H4 (cell line): ENCODE data around the gene MUC4. TPM values are rescaled to one million over a fixed set of nuclear protein-coding genes. Genes with fewer than 3 reads are reported as not detected.
A peak's percentile ranks its signal among the peaks of the same experiment; 100 is the strongest.
"Not testable (repeated sequence)": the region's sequence is repeated elsewhere in the genome, so short reads cannot be mapped to it uniquely, and the experiment has no call there.

Source experiments
- DNase-seq: peaks from one replicate; pipeline ENCODE4 v3.0.0-alpha.2; 2015; ENCODE audit warnings: low spot score
- total RNA-seq: library from RNA; depleted of rRNA; stranded (reverse); fragments of >200 nt; shearing (Covaris generic); gene quantifications from 2 replicates; pipeline ENCODE4 v1.2.3, GENCODE V29; 2014

MUC4 gene
- total RNA-seq, 1 experiment from 2014 or later, result not detected

- no peak for DNase-seq
These were observed 50.6 kb downstream of the MUC4 start for GRCh38 chr3:195761123-195761566.

DNA sequence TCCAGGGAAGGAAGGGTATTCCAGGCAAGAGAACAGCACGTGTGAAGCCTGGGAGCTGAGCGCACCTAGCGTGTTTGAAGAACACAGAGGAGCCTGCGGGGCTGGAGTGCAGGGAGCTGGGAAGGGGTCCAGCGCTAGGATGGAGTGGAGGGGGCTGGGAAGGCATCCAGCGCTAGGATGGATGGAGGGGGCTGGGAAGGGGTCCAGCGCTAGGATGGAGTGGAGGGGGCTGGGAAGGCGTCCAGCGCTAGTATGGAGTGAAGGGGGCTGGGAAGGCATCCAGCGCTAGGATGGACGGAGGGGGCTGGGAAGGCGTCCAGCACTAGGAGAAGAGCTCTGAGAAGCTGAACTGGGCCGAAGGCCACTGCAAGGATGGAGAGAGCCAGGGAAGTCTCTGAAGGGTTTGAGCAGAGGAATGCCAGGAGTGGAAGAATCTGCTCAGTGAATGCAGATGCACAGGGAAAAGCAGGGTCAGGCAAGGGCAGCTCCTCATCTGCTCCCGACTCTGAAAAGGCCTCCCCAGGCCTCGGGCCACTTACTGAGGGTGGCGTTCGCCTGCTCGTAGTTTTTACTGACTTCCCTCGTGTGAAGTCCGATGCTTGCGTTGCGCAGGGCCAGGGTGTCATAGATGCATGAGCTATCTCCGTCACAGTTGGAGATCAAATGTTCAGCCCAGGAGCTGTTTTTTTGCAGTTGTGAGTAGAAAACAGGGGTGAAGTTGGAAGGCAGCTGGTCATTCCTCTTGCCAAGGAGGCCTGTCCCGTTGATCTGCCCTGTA, 51.2 kb downstream of the MUC4 start:
- peak; percentile 54 for DNase-seq

GRCh38 chr3:195758721-195759353, 52.9 kb downstream of the MUC4 start:
- no peak for DNase-seq

GRCh38 chr3:195757827-195758226, 53.9 kb downstream of the MUC4 start:
- DNase-seq, result no peak

GRCh38 chr3:195757438-195757770, 54.3 kb downstream of the MUC4 start:
- no peak for DNase-seq

DNA sequence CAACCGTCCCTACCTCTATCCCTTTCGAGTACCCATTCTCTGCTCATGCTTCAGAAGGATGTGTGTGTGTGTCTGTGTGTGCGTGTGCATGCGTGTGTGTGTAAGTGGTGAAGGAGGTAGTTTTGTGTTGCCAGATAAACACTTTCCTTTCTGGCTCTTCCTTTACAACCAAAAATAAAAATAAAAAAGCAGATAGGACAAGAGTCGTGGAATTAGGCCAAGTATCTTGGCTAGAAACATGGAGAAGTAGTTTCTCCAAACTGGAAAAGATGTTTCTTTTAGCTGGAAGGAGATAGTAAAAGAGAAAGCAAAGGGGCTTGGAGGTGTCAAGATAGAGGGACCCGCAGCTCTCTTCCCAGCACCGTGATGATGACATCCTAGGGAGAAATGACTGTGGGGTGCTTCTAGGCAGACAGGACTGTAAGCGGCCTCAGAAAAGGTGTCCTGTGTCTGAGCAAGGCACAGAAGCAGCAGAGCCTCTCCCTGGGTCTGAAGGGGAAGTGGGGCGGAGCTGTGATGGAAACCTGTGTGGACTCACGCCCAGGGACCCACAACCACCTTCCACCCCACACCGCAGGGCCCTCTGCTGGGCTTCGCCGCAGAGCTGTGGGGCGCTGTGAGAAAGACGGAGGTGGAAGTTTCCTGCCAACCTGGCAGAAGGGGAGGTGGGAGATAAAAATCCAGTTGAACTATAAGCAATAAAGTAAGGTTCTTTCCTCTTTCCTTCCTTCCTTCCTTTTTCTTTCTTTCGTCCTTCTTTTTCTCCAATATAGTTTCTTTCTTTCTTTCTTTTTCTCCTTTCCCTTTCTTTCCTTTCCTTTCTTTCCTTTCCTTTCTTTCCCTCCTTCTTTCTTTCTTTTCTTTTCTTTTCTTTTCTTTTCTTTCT, 55.7 kb downstream of the MUC4 start:
- DNase-seq, result no peak

DNA sequence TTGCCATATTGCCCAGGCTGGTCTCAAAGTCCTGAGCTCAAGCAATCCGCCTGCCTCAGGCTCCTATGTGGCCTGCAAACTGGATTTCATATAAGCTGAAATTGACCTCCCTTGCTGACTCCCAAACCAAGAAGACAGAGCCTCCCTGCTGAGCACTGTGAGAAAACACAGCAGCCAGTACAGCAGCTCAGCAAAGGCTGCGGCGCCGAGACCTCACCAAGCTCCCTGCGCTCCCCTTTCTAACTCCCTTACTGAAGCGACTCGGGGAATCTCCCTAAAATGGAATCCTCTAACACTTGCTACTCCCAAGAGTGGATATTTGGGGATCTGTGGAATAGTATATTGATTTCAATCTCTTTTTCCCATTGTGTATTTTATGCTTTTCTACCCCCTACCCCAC, 56.3 kb downstream of the MUC4 start:
- DNase-seq, result no peak

DNA sequence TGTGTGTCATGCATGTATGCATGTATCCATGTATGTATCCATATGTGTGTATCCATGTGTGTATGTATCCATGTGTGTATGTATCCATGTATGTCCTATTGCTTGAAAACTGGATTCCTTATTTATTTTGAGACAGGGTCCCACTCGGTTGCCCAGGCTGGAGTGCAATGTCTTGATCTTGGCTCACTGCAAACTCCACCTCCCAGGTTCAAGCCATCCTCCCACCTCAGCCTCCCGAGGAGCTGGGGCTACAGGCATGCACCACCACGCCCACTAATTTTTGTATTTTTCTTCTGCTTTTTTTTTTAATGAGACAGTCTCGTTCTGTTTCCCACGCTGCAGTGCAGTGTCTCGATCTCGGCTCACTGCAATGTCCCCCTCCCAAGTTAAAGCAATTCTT, 56.8 kb downstream of the MUC4 start:
- no peak for DNase-seq

DNA sequence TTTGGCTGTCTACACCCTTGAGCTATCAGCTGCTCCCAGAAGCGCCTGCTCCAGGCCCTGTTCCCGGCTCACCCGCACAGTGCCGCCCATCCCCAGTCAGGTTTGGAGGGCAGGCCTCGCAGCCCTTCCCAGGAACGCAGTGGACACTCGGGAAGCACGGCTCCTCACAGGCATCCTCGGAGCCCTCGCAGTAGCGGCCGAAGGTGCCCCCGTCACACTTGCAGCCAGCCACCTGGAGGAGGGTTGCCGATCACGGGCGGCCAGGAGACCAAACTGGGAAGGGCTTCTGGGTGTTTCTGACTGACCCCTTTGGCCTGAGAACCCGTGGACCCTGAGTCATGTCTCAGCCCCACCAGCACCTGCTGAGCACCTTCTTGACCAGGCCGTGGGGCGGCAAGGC, 57.6 kb downstream of the MUC4 start:
- no peak for DNase-seq

DNA sequence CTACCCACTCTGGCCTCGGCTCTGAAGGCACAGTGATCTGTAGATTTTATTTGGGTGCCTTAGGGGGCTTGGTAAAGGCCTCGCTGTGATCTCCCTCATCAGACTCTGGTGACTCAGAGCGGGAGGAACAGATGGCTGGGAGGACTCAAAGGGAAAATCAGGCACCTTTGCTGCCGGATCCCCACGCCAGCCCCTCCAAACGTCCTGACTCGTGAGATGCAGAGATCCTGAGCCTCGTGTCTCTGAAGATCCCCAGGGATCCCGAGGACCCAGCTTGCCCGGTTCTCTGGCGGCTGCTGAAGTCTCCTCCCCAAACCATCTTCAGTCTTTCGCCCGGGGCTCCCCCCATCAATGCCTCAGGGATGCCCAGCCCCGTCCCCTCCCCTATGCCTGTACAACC, 58.1 kb downstream of the MUC4 start:
- DNase-seq, result no peak

DNA sequence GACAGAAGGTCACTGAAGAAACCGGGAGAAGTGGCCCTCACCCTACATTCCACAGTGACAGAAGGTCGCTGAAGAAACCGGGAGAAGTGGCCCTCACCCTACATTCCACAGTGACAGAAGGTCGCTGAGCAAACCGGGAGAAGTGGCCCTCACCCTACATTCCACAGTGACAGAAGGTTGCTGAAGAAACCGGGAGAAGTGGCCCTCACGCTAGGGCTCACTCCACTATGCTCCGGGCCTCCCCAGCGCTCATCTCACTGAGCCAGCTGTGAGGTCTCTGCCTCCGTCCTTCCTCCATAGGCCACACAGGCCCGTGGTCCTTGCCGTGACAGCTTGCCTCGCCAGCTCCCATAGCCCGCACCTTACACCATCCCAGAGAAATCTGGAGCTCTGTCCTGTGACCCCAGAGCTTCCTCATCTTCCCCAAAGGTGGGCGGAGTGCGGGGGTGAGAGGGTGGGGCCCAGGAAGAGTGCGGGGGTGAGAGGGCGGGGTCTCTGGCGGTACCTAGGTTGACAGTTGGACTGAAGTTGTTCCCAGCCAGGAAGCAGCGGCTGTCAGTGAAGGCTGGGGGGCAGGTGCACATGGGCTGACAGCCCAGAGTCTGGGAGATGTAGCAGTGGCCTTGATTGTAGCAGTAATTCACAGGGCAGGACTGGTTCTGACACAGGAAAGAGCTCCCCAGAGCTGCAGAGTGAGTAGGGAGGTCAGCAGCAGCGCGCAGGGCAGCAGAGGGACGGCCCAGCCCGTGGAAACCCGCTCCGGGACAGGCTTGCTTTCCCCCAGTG, 59.0 kb downstream of the MUC4 start:
- DNase-seq, result no peak

DNA sequence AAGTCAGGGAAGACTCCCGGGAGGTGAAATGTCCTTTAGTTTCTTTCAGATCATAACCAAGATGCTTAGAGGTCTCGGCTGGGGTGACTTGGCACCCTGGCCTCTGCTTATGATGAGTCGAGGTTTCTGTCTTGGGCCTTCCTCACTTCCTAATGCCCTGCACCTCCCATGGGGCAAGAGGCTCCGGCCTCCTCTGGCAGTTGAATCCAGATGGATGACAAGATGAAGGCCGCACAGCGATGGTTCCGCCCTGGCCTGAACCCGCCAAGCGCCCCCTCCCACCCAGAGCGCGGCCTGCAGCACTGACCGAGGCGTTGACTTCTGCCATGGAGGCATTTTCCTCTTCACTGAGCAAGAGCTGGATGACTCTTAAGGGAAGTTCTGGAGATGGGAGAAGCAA, 59.7 kb downstream of the MUC4 start:
- DNase-seq, result no peak

GRCh38 chr3:195751560-195751959, 60.2 kb downstream of the MUC4 start:
- DNase-seq, result no peak

- no peak for DNase-seq
These were observed 60.8 kb downstream of the MUC4 start for GRCh38 chr3:195750797-195751520.

- DNase-seq, result not testable (repeated sequence)
These were observed 62.6 kb downstream of the MUC4 start for GRCh38 chr3:195749101-195749500.

GRCh38 chr3:195748661-195749060, 63.1 kb downstream of the MUC4 start:
- no peak for DNase-seq

DNA sequence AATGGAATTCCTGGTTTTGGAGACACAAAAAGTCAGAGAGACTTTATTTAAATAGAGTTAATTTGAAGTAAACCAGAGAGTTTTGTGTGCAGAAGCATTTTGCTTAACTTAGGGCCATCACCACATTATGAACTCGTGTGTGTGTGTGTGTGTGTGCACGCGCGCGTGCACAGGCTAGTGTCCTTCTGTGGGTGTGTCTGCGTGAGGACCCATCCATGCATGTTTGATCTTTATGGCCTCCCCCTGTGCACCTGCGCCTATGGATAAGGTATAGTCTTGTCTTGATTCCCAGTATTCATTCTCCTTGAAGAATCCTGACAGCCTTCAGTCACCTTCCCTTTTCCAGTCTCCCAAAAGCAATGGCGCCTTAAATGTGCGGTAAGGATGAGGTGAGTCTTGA, 65.0 kb downstream of the MUC4 start:
- DNase-seq, result no peak

- no peak for DNase-seq
These were observed 65.4 kb downstream of the MUC4 start for GRCh38 chr3:195746346-195746745.

- DNase-seq, result no peak
These were observed 67.3 kb downstream of the MUC4 start for GRCh38 chr3:195744437-195744836.

- no peak for DNase-seq
These were observed 72.1 kb downstream of the MUC4 start for GRCh38 chr3:195739561-195740111.
